ENCODE results near the gene INF2. TPM values are rescaled to one million over a fixed set of nuclear protein-coding genes. Genes with fewer than 3 reads are reported as not detected.

The INF2 gene
- total RNA-seq, 2 donors from 2014 or later: 50.1 to 210 TPM

DNA sequence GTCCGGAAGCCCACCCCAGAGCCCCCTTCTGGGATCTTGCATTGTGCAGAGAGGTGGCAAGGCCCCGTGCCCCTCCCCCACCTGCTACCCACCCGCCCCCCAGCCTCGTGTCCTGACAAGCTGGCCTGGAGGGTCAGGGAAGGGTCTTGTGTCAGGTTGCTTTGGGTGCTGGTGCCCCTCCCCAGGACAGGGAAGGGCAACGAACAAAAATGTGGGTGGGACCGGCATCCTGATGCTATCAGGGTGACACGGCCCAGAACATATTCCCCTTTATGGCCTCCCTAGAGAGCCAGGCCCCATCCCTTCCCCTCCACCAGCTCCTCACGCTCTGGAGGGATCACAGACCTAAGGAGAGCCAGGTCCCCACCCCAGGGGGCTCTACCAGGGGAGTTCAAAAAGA lies 46.1 kb upstream of the INF2 start:
- Histone ChIP-seq H3K27me3 (replicated peaks; ENCODE audit: insufficient read depth) (no peaks in the 10 kb centered on the region), H3K4me3 (no peak overlapping the region), H3K4me1 (replicated peaks) (no peaks in the 10 kb centered on the region), H3K27ac (no peak overlapping the region), H3K9me3 (no peaks in the 10 kb centered on the region), H3K36me3 (no peaks in the 10 kb centered on the region)
- WGBS: 38% methylated on average over 7 of the region's 8 CpGs
- no peak for TF ChIP-seq POLR2A (IDR thresholded peaks at IDR 0.05)
- TF ChIP-seq CTCF (IDR thresholded peaks at IDR 0.05): no peak
- TF ChIP-seq POLR2AphosphoS5 (IDR thresholded peaks at IDR 0.05): no peak
- no peak for DNase-seq (ENCODE audit: low spot score)
- intact Hi-C loops (cut with DNase I): no loop called here

DNA sequence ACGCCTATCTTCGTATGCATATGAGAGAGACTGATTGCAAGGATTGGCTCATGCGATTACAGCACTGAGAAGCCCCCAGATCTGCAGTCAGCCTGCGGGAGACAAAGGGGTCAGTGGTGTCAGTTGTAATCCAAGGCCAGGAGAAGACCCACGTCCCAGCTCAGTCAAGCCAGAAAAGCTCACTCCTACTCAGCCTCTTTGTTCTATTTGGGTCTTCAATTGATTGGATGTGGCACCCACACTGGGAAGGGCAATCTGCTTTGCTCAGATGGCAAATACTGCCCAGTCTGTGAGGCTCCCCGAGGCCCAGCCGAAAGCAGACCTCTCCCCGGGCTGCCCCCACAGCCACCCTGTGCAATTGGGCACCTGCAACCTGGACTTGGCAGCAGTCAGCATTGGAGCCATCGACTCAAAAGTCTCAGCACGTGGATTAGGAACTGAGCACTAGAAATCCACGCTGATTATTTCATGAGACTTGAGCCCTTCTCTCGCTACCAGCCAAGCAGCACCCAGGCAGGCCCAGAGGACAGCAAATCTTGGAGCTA lies 45.3 kb upstream of the INF2 start:
- H3K4me1 ChIP-seq (replicated peaks): no peaks in the 10 kb centered on the region
- no peak overlapping the region for H3K4me3 ChIP-seq
- H3K36me3 ChIP-seq: no peaks in the 10 kb centered on the region
- intact Hi-C loops (cut with DNase I): no loop called here
- H3K9me3 ChIP-seq: no peaks in the 10 kb centered on the region
- H3K27me3 ChIP-seq (replicated peaks; ENCODE audit: insufficient read depth): no peaks in the 10 kb centered on the region
- TF ChIP-seq POLR2A (IDR thresholded peaks at IDR 0.05) (no peak), CTCF (IDR thresholded peaks at IDR 0.05) (no peak), POLR2AphosphoS5 (IDR thresholded peaks at IDR 0.05) (no peak)
- WGBS: 84% methylated on average over 12 of the region's 12 CpGs
- DNase-seq (ENCODE audit: low spot score): no peak
- H3K27ac ChIP-seq: no peak overlapping the region

- Histone ChIP-seq H3K36me3 (no peaks in the 10 kb centered on the region), H3K4me1 (replicated peaks) (no peaks in the 10 kb centered on the region), H3K27me3 (replicated peaks; ENCODE audit: insufficient read depth) (no peaks in the 10 kb centered on the region), H3K4me3 (no peak overlapping the region), H3K9me3 (no peaks in the 10 kb centered on the region), H3K27ac (no peak overlapping the region)
- intact Hi-C loops (cut with DNase I): no loop called here
- TF ChIP-seq POLR2A (IDR thresholded peaks at IDR 0.05): no peak
- DNase-seq (ENCODE audit: low spot score): no peak
- WGBS: 64% methylated on average over 11 of the region's 11 CpGs
These were observed 44.6 kb upstream of the INF2 start for GRCh38 chr14:104644656-104645378.

DNA sequence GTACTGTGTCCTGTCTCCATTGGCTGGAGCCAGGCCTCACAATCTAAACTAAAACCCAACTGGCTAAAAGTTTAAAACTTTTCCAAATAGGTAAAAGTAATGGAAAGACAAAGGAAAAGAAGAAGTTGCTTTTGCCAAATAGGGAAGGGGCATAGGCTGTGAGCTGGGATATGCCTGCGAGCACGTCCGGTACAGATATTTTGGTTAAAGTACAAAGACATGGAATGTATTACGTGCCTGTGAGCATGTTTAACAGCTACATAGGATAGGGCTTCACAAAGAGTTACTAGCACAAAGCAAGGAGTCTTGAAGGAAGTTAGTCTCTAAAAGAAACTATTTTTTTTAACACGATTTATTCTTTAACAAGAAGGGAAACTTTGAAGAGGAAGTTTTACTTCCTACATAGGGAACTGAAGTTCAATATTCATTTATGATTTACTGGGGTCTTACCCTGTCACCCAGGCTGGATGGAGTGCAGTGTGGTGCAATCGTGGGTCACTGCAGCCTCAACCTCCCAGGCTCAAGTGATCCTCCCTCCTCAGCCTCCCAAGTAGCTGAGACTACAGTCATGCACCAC lies 41.9 kb upstream of the INF2 start:
- H3K9me3 ChIP-seq: no peaks in the 10 kb centered on the region
- H3K4me1 ChIP-seq (replicated peaks): no peaks in the 10 kb centered on the region
- 74% methylated on average over 6 of the region's 6 CpGs for WGBS
- no peaks in the 10 kb centered on the region for H3K27me3 ChIP-seq (replicated peaks; ENCODE audit: insufficient read depth)
- no peak overlapping the region for H3K4me3 ChIP-seq
- no peaks in the 10 kb centered on the region for H3K36me3 ChIP-seq
- TF ChIP-seq POLR2A (IDR thresholded peaks at IDR 0.05): no peak
- no peak for TF ChIP-seq POLR2AphosphoS5 (IDR thresholded peaks at IDR 0.05)
- no peak for TF ChIP-seq CTCF (IDR thresholded peaks at IDR 0.05)
- no peak overlapping the region for H3K27ac ChIP-seq
- DNase-seq (ENCODE audit: low spot score): no peak
- intact Hi-C loops (cut with DNase I): no loop called here

- no peaks in the 10 kb centered on the region for H3K4me1 ChIP-seq (replicated peaks)
- TF ChIP-seq POLR2A (IDR thresholded peaks at IDR 0.05) (no peak), CTCF (IDR thresholded peaks at IDR 0.05) (peak; percentile 90 to 98 (median 92)), POLR2AphosphoS5 (IDR thresholded peaks at IDR 0.05) (no peak)
- H3K27ac ChIP-seq: no peak overlapping the region
- H3K36me3 ChIP-seq: no peaks in the 10 kb centered on the region
- 8% methylated on average over 52 of the region's 56 CpGs for WGBS
- H3K9me3 ChIP-seq: no peaks in the 10 kb centered on the region
- H3K27me3 ChIP-seq (replicated peaks; ENCODE audit: insufficient read depth): no peaks in the 10 kb centered on the region
- intact Hi-C loops (cut with DNase I): loop anchor here (1.0 kb wide), 1 partner anchor 58 kb away; no protein-coding TSS in a partner anchor
- DNase-seq (ENCODE audit: low spot score): peak; percentile 36
- H3K4me3 ChIP-seq: peak overlapping the region in 1 of 2 donors; percentile 28
These were observed 39.1 kb upstream of the INF2 start for GRCh38 chr14:104650057-104650980.

All from prostate gland (tissue), 2 donors.